CD4-positive, alpha-beta T cell treated with Interleukin-6 for 4 hours (primary cell): ENCODE results near the gene LRRC14B.
"Not testable (repeated sequence)": the region's sequence is repeated elsewhere in the genome, so short reads cannot be mapped to it uniquely, and the experiment has no call there.

Experiments
- DNase-seq: peaks from one replicate; pipeline ENCODE4 v3.0.0-alpha.2; 2020; ENCODE audit warnings: mixed read lengths

Gene LRRC14B

GRCh38 chr5:160921-161802 is 30.1 kb upstream of the LRRC14B start:
- no peak for DNase-seq

- DNase-seq, result no peak
Measured at GRCh38 chr5:161803-162110, 29.5 kb upstream of the LRRC14B start.

- no peak for DNase-seq
Measured at GRCh38 chr5:162190-162564, 29.1 kb upstream of the LRRC14B start.

- no peak for DNase-seq
Measured at GRCh38 chr5:162565-163337, 28.5 kb upstream of the LRRC14B start.

GRCh38 chr5:163338-163620 is 28.0 kb upstream of the LRRC14B start:
- DNase-seq, result no peak

- DNase-seq, result no peak
Measured at GRCh38 chr5:163841-164240, 27.5 kb upstream of the LRRC14B start.

GRCh38 chr5:164244-164643 is 27.1 kb upstream of the LRRC14B start:
- no peak for DNase-seq

- DNase-seq, result not testable (repeated sequence)
Measured at GRCh38 chr5:164783-165182, 26.5 kb upstream of the LRRC14B start.

- DNase-seq, result no peak
Measured at GRCh38 chr5:166441-167372, 24.6 kb upstream of the LRRC14B start.

GRCh38 chr5:167511-167910 is 23.8 kb upstream of the LRRC14B start:
- DNase-seq, result no peak

- no peak for DNase-seq
Measured at GRCh38 chr5:167982-168660, 23.2 kb upstream of the LRRC14B start.

GRCh38 chr5:169071-169727 is 22.1 kb upstream of the LRRC14B start:
- no peak for DNase-seq

GRCh38 chr5:169728-170094 is 21.6 kb upstream of the LRRC14B start:
- no peak for DNase-seq

GRCh38 chr5:170971-171800 is 20.1 kb upstream of the LRRC14B start:
- no peak for DNase-seq

GRCh38 chr5:171801-172331 is 19.4 kb upstream of the LRRC14B start:
- no peak for DNase-seq

GRCh38 chr5:172421-172820 is 18.9 kb upstream of the LRRC14B start:
- no peak for DNase-seq

GRCh38 chr5:172841-173251 is 18.4 kb upstream of the LRRC14B start:
- DNase-seq, result no peak

- DNase-seq, result no peak
Measured at GRCh38 chr5:173392-174290, 17.7 kb upstream of the LRRC14B start.

GRCh38 chr5:174291-174600 is 17.0 kb upstream of the LRRC14B start:
- DNase-seq, result no peak

- DNase-seq, result no peak
Measured at GRCh38 chr5:174876-175465, 16.3 kb upstream of the LRRC14B start.
